ENCODE results near the gene F13A1. TPM values are rescaled to one million over a fixed set of nuclear protein-coding genes. Genes with fewer than 3 reads are reported as not detected.

The F13A1 gene
- total and polyA plus RNA-seq, 2 of the 8 experiments (the other 6 are each of a cell fraction or from before 2014, with no cell fraction given), result 0.57 to 1.5 TPM

GRCh38 chr6:6285679-6286078 lies 34.8 kb downstream of the F13A1 start (continued):
- TF ChIP-seq CTCF (IDR thresholded peaks at IDR 0.05; ENCODE audit: control extremely low read depth in 1 of 3, insufficient read depth in 1 of 3, low read depth in 1 of 3, low read length in 3 of 3) (no peak), RXRA (IDR thresholded peaks at IDR 0.05; ENCODE audit: insufficient read depth, low read depth, low read length) (no peak), ATF3 (IDR thresholded peaks at IDR 0.05; ENCODE audit: insufficient read depth, low read depth, low read length) (no peak), KDM1A (IDR thresholded peaks at IDR 0.05; ENCODE audit: borderline replicate concordance, low read length) (no peak)

Data from H1 (cell line).